ENCODE measurements around the gene LONRF3.

DNA sequence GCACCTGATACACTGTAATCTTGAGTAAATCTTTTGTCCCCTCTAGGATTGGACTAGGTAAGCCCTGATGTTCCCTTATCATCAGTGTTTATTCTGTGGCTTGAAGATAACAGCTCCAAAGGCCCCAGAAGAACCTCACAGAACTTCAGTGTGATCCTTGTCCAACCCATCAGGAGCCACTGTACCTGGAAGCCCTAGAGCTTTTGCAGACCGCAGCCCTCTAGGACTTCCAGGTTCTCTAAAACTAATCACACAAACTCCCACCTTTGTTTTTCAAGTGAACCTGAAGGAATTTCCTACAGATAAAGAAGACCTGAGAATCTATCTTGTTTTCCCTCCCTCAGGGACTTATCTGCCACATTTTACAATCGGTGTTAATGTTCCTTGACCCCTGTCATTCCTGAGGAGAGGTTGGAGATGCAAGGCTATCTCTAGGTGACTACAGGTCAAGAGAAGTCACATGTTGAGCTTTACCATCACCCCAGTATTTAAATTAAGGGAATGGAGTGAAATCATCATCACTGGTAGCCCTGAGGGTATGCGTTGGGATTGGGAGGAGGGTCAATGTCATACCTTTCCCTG, 32.9 kb downstream of the LONRF3 start:
- TF ChIP-seq CTCF (IDR thresholded peaks at IDR 0.05), result no peak
- no peak for TF ChIP-seq POLR2A (IDR thresholded peaks at IDR 0.05)

Measured in right lobe of liver (tissue), 4 donors.